ENCODE data around the gene PPM1G. TPM values are rescaled to one million over a fixed set of nuclear protein-coding genes. Genes with fewer than 3 reads are reported as not detected.
"Not testable (repeated sequence)": the region's sequence is repeated elsewhere in the genome, so short reads cannot be mapped to it uniquely, and the experiment has no call there.

The PPM1G gene
- polyA plus RNA-seq, 1 experiment: 48.6 TPM

GRCh38 chr2:27354597-27354927 lies 54.8 kb downstream of the PPM1G start:
- CTCF ChIA-PET: no interaction called here
- no peak for TF ChIP-seq CTCF (IDR thresholded peaks at IDR 0.05; ENCODE audit: low read depth, low read length)
- DNase-seq (ENCODE audit: low read depth, low spot score): no peak
- POLR2A ChIA-PET: interaction anchor here (0.6 to 0.7 kb wide), 2 partner anchors 15 to 25 kb away, joined by 3 to 4 read pairs; partner anchors contain the start of gene EIF2B4
- Histone ChIP-seq H3K9me3 (ENCODE audit: control insufficient read depth, insufficient read depth, low read length) (no peaks in the 10 kb centered on the region; the same call in 1 of the 2 replicates), H3K4me3 (ENCODE audit: low read depth, low read length) (no peak overlapping the region), H3K27me3 (ENCODE audit: control insufficient read depth, insufficient read depth, low read length) (no peaks in the 10 kb centered on the region), H3K27ac (ENCODE audit: low read depth, low read length) (no peak overlapping the region)

GRCh38 chr2:27353762-27354596 lies 55.4 kb downstream of the PPM1G start:
- CTCF ChIA-PET: no interaction called here
- POLR2A ChIA-PET: interaction anchor here (0.6 to 0.7 kb wide), 2 partner anchors 16 to 25 kb away, joined by 3 to 4 read pairs; partner anchors contain the start of gene EIF2B4

GRCh38 chr2:27353386-27353761 lies 56.0 kb downstream of the PPM1G start:
- H3K27me3 ChIP-seq (ENCODE audit: control insufficient read depth, insufficient read depth, low read length); H3K4me3 ChIP-seq (ENCODE audit: low read depth, low read length); H3K9me3 ChIP-seq (ENCODE audit: control insufficient read depth, insufficient read depth, low read length); H3K27ac ChIP-seq (ENCODE audit: low read depth, low read length); POLR2A ChIA-PET; DNase-seq (ENCODE audit: low read depth, low spot score): not testable (repeated sequence)
- CTCF ChIA-PET: interaction anchor here (1.4 kb wide), 1 partner anchor 9 kb away, joined by 3 read pairs; no protein-coding TSS in a partner anchor

More at GRCh38 chr2:27353762-27354596, 55.4 kb downstream of the PPM1G start:
- Histone ChIP-seq H3K9me3 (ENCODE audit: control insufficient read depth, insufficient read depth, low read length) (no peaks in the 10 kb centered on the region; the same call in 1 of the 2 replicates), H3K4me3 (ENCODE audit: low read depth, low read length) (no peak overlapping the region), H3K27ac (ENCODE audit: low read depth, low read length) (no peak overlapping the region), H3K27me3 (ENCODE audit: control insufficient read depth, insufficient read depth, low read length) (no peaks in the 10 kb centered on the region)
- no peak for DNase-seq (ENCODE audit: low read depth, low spot score)
- no peak for TF ChIP-seq CTCF (IDR thresholded peaks at IDR 0.05; ENCODE audit: low read depth, low read length)

GRCh38 chr2:27351802-27352598 lies 57.4 kb downstream of the PPM1G start:
- ChIA-PET POLR2A (no interaction called here), CTCF (interaction anchor here (1.4 kb wide), 2 partner anchors 8 to 18 kb away, joined by 3 read pairs; partner anchors contain the start of gene EIF2B4)
- Histone ChIP-seq H3K27ac (ENCODE audit: low read depth, low read length) (no peak overlapping the region), H3K4me3 (ENCODE audit: low read depth, low read length) (no peak overlapping the region), H3K27me3 (ENCODE audit: control insufficient read depth, insufficient read depth, low read length) (no peaks in the 10 kb centered on the region), H3K9me3 (ENCODE audit: control insufficient read depth, insufficient read depth, low read length) (no peaks in the 10 kb centered on the region; the same call in 1 of the 2 replicates)
- no peak for DNase-seq (ENCODE audit: low read depth, low spot score)
- TF ChIP-seq CTCF (IDR thresholded peaks at IDR 0.05; ENCODE audit: low read depth, low read length): no peak

GRCh38 chr2:27350106-27350693 lies 59.2 kb downstream of the PPM1G start:
- Histone ChIP-seq H3K27ac (ENCODE audit: low read depth, low read length) (no peak overlapping the region), H3K27me3 (ENCODE audit: control insufficient read depth, insufficient read depth, low read length) (no peaks in the 10 kb centered on the region), H3K9me3 (ENCODE audit: control insufficient read depth, insufficient read depth, low read length) (no peaks in the 10 kb centered on the region), H3K4me3 (ENCODE audit: low read depth, low read length) (no peak overlapping the region)
- no peak for TF ChIP-seq CTCF (IDR thresholded peaks at IDR 0.05; ENCODE audit: low read depth, low read length)
- ChIA-PET POLR2A (no interaction called here), CTCF (no interaction called here)
- no peak for DNase-seq (ENCODE audit: low read depth, low spot score)

Data from AG04450 (cell line).